Ovary (tissue), 9 donors: ENCODE data around the gene NAT10. TPM values are rescaled to one million over a fixed set of nuclear protein-coding genes. Genes with fewer than 3 reads are reported as not detected.

Source experiments
- DNase-seq, 5 donors: peaks; one replicate each; pipeline ENCODE4 v3.0.0-alpha.2; 2019 to 2020
- H3K27ac ChIP-seq, 2 donors: fragments of 200-600 bp; one replicate each; pipeline versions ENCODE4 v1.5.1 to v1.8.0; 2019 to 2022
- H3K27me3 ChIP-seq: fragments of 200-600 bp; one replicate; pipeline ENCODE4 v1.8.0; 2022
- H3K36me3 ChIP-seq: fragments of 200-600 bp; sonication (generic); one replicate; pipeline ENCODE4 v1.5.1; 2019
- H3K4me1 ChIP-seq: one replicate; pipeline ENCODE4 v1.8.1; 2013; ENCODE audit warnings: mild to moderate bottlenecking, moderate library complexity; ENCODE audit not compliant: insufficient read depth
- H3K4me3 ChIP-seq: fragments of 200-600 bp; sonication (generic); one replicate; pipeline ENCODE4 v1.5.1; 2017
- H3K9me3 ChIP-seq, 2 donors: fragments of 200-600 bp in 1 of 2; sonication (generic) in 1 of 2; one replicate each; pipeline versions ENCODE4 v1.5.1 to v1.8.1; 2013 to 2019; ENCODE audit warnings: mild to moderate bottlenecking in 1 of 2, moderate library complexity in 1 of 2
- EP300 ChIP-seq: sonication (generic); formaldehyde crosslinking; IDR thresholded peaks from one replicate; pipeline ENCODE4 v1.6.1; 2017; ENCODE audit warnings: antibody characterized with exemption
- POLR2A ChIP-seq: fragments of 450-650 bp; IDR thresholded peaks from one replicate; pipeline ENCODE4 v1.6.1; 2017; ENCODE audit warnings: antibody characterized with exemption, mild to moderate bottlenecking, moderate library complexity
- WGBS, 3 donors: extraction: QIAGEN DNeasy Blood & Tissue Kit in 1 of 3; methylation state at CpG; one replicate each; pipeline versions ENCODE4 v1.1.5 to v1.1.7; 2013 to 2017; 5-methylcytosine and 5-hydroxymethylcytosine counted together
- intact Hi-C, 4 donors: fragments of 100-400 bp; cut with DNase I; formaldehyde crosslinking; loops; one replicate each; pipeline versions ENCODE4 v1.11.0 to v1.15.1; 2022 to 2023
- polyA plus RNA-seq, 2 donors: library from polyadenylated mRNA; stranded (reverse); fragments of 200-250 nt in 1 of 2; fragments of 350-450 nt in 1 of 2; fragmentation: Illumina TruSeq in 1 of 2; extraction: RNeasy Lipid Tissue Mini Kit (QIAGEN cat#74804) in 1 of 2; gene quantifications; one replicate each; pipeline ENCODE4 v1.2.3, GENCODE V29; 2013 to 2014
- total RNA-seq, 7 donors: library from RNA; depleted of rRNA in 2 of 7; stranded (reverse); fragments of >200 nt in 2 of 7; fragmentation: NEBNext Ultra II Directional in 3 of 7; extraction: Animal tissue kit (Norgen Biotek cat#: 25700) in 3 of 7; gene quantifications; one replicate each; pipeline versions ENCODE4 v1.1.0 to v1.2.4, GENCODE V29; 2016 to 2023
- TF ChIP-seq, protein P1 (sequence below), 3 donors: fragments of 450-650 bp in 2 of 3; fragments of 200-600 bp in 1 of 3; IDR thresholded peaks; one replicate each; pipeline versions ENCODE4 v1.5.1 to v1.8.0; 2016 to 2022; ENCODE audit warnings: antibody characterized with exemption in 3 of 3, mild to moderate bottlenecking in 1 of 3
- donor health status: DM: no; HTN: no; CAD: no; lungs with moderate emphysema.
- donor health status: DM: no; HTN: no; CAD: no.
- donor health status: Bipolar disorder and iron deficiency.
- donor health status: DM: yes; HTN: yes; CAD: no.
- donor health status: DM: no; HTN: no; CAD: no.
- donor health status: DM: yes; HTN: yes; CAD: no.

NAT10 gene
- total and polyA plus RNA-seq, 9 donors, result 19.8 to 60.9 (median 49.1) TPM

- Histone ChIP-seq H3K9me3 (no peaks in the 10 kb centered on the region), H3K27me3 (no peaks in the 10 kb centered on the region), H3K4me3 (no peak overlapping the region), H3K27ac (no peak overlapping the region), H3K36me3 (peaks cover 2% of the 10 kb centered on the region), H3K4me1 (no peaks in the 10 kb centered on the region)
- WGBS, 3 donors, result 76 to 87% (median 80%) methylated on average over 5 of the region's 5 CpGs
- TF ChIP-seq, protein P1, sequence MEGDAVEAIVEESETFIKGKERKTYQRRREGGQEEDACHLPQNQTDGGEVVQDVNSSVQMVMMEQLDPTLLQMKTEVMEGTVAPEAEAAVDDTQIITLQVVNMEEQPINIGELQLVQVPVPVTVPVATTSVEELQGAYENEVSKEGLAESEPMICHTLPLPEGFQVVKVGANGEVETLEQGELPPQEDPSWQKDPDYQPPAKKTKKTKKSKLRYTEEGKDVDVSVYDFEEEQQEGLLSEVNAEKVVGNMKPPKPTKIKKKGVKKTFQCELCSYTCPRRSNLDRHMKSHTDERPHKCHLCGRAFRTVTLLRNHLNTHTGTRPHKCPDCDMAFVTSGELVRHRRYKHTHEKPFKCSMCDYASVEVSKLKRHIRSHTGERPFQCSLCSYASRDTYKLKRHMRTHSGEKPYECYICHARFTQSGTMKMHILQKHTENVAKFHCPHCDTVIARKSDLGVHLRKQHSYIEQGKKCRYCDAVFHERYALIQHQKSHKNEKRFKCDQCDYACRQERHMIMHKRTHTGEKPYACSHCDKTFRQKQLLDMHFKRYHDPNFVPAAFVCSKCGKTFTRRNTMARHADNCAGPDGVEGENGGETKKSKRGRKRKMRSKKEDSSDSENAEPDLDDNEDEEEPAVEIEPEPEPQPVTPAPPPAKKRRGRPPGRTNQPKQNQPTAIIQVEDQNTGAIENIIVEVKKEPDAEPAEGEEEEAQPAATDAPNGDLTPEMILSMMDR (IDR thresholded peaks at IDR 0.05), result no peak
- no peak for TF ChIP-seq EP300
- no peak for TF ChIP-seq POLR2A
- intact Hi-C loops, result no loop called here
- DNase-seq, result no peak
These were observed 39.6 kb downstream of the NAT10 start for GRCh38 chr11:34145073-34145472.

DNA sequence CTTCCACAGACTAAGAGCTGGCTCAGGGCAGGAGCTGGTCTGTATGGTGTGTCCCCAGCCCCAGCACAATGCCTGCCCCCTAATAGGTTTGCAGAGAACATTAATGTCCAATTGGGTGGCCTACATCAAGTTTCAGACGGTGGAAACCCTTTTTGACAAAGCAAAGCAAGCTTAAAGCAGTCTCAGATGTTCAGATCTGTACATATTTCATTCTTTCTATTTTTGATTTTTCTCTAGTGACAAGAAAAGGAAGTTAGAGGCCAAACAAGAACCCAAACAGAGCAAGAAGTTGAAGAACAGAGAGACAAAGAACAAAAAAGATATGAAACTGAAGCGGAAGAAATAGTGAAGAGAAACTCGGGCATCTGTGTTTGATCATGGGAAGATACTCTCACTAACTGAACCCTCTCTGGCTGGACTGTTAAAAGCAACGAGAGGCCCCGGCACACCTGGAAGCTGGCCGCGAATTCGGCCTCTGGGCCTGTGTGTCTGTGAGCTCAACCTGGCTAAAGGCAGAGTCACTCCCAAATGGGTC, 40.5 kb downstream of the NAT10 start:
- WGBS, 3 donors, result 82 to 88% (median 83%) methylated on average over 8 of the region's 8 CpGs
- Histone ChIP-seq H3K36me3 (peaks cover 2% of the 10 kb centered on the region), H3K4me3 (no peak overlapping the region), H3K27me3 (no peaks in the 10 kb centered on the region), H3K4me1 (no peaks in the 10 kb centered on the region), H3K27ac (no peak overlapping the region), H3K9me3 (no peaks in the 10 kb centered on the region)
- DNase-seq, result no peak
- intact Hi-C loops, result no loop called here
- TF ChIP-seq POLR2A (no peak), EP300 (no peak)
- TF ChIP-seq, protein P1 (IDR thresholded peaks at IDR 0.05), result no peak

DNA sequence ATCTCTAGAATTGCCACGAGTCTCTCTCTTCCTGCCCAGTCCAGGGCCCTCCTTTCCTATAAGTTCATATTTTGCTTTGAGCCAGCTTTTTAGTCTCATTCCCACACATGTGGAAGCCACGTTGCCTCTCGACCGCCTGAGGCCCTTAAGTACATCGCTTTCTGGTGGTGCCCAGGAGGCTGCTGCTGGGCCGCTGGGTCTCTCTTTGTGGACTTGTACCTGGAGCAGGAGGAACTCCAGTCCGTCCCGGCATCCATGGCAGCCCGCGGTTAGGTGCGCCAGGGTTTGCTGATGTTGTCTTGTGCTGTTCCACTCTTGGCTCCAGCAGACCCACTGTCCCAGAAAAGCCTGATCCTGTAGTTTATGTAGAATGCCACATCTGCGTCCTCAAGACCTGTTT, 41.0 kb downstream of the NAT10 start:
- Histone ChIP-seq H3K4me1 (no peaks in the 10 kb centered on the region), H3K9me3 (no peaks in the 10 kb centered on the region), H3K27me3 (no peaks in the 10 kb centered on the region), H3K27ac (no peak overlapping the region), H3K4me3 (no peak overlapping the region), H3K36me3 (peaks cover 2% of the 10 kb centered on the region)
- TF ChIP-seq, protein P1 (IDR thresholded peaks at IDR 0.05), result no peak
- TF ChIP-seq EP300, result no peak
- TF ChIP-seq POLR2A, result no peak
- intact Hi-C loops, result no loop called here
- 89 to 90% (median 89%) methylated on average over 12 of the region's 12 CpGs for WGBS, 3 donors
- no peak for DNase-seq

- intact Hi-C loops, result no loop called here
- TF ChIP-seq EP300 (no peak), POLR2A (no peak)
- TF ChIP-seq, protein P1 (IDR thresholded peaks at IDR 0.05), result no peak
- Histone ChIP-seq H3K9me3 (no peaks in the 10 kb centered on the region), H3K4me3 (no peak overlapping the region), H3K27ac (no peak overlapping the region), H3K27me3 (no peaks in the 10 kb centered on the region), H3K4me1 (no peaks in the 10 kb centered on the region), H3K36me3 (peaks cover 2% of the 10 kb centered on the region)
- WGBS, 3 donors, result 68 to 77% (median 72%) methylated on average over 5 of the region's 5 CpGs
- no peak for DNase-seq
These were observed 41.4 kb downstream of the NAT10 start for GRCh38 chr11:34146866-34147265.
